Activated naive CD8-positive, alpha-beta T cell treated with anti-CD3 and anti-CD28 coated beads for 36 hours (primary cell): Measurements from ENCODE around the gene TMEM31. TPM values are rescaled to one million over a fixed set of nuclear protein-coding genes. Genes with fewer than 3 reads are reported as not detected.

Experiments
- DNase-seq: peaks from one replicate; pipeline ENCODE4 v3.0.0; 2021
- H3K27ac Mint-ChIP-seq: one replicate; pipeline ENCODE4 v1.8.0; 2022; ENCODE audit warnings: mild to moderate bottlenecking, moderate library complexity, mixed read lengths
- H3K27me3 Mint-ChIP-seq: one replicate; pipeline ENCODE4 v1.8.0; 2022; ENCODE audit warnings: mild to moderate bottlenecking, mixed read lengths
- H3K36me3 Mint-ChIP-seq: one replicate; pipeline ENCODE4 v1.8.0; 2021; ENCODE audit warnings: mild to moderate bottlenecking, mixed read lengths
- H3K4me1 Mint-ChIP-seq: one replicate; pipeline ENCODE4 v1.8.0; 2021; ENCODE audit warnings: mixed read lengths
- H3K4me3 Mint-ChIP-seq: one replicate; pipeline ENCODE4 v1.8.0; 2022; ENCODE audit warnings: mild to moderate bottlenecking, moderate library complexity, mixed read lengths
- H3K9me3 Mint-ChIP-seq: one replicate; pipeline ENCODE4 v1.8.0; 2022; ENCODE audit warnings: mixed read lengths
- total RNA-seq, 2 experiments: library from RNA; stranded (reverse); gene quantifications; one replicate each; pipeline ENCODE4 v1.2.3, GENCODE V29; 2021

Gene TMEM31
- total RNA-seq, 2 experiments from 2014 or later, result not detected

- Mint-ChIP-seq H3K4me1 (no peaks in the 10 kb centered on the region), H3K36me3 (peaks cover 3% of the 10 kb centered on the region), H3K27ac (no peak overlapping the region), H3K4me3 (no peak overlapping the region), H3K27me3 (no peaks in the 10 kb centered on the region), H3K9me3 (no peaks in the 10 kb centered on the region)
- DNase-seq, result no peak
Observed at GRCh38 chrX:103691059-103691458, 19.6 kb upstream of the TMEM31 start.

GRCh38 chrX:103697687-103698086 lies 13.0 kb upstream of the TMEM31 start:
- no peak for DNase-seq
- H3K27ac Mint-ChIP-seq, result no peak overlapping the region
- H3K9me3 Mint-ChIP-seq, result no peaks in the 10 kb centered on the region
- no peaks in the 10 kb centered on the region for H3K27me3 Mint-ChIP-seq
- no peaks in the 10 kb centered on the region for H3K4me1 Mint-ChIP-seq
- no peak overlapping the region for H3K4me3 Mint-ChIP-seq
- no peaks in the 10 kb centered on the region for H3K36me3 Mint-ChIP-seq

GRCh38 chrX:103699243-103699642 lies 11.5 kb upstream of the TMEM31 start:
- Mint-ChIP-seq H3K27ac (peak overlapping the region; percentile 10), H3K27me3 (no peaks in the 10 kb centered on the region), H3K9me3 (no peaks in the 10 kb centered on the region), H3K4me3 (no peak overlapping the region), H3K4me1 (no peaks in the 10 kb centered on the region), H3K36me3 (no peaks in the 10 kb centered on the region)
- no peak for DNase-seq

GRCh38 chrX:103704863-103705262 lies 5.8 kb upstream of the TMEM31 start:
- H3K36me3 Mint-ChIP-seq, result no peaks in the 10 kb centered on the region
- H3K27me3 Mint-ChIP-seq, result no peaks in the 10 kb centered on the region
- no peak overlapping the region for H3K4me3 Mint-ChIP-seq
- H3K4me1 Mint-ChIP-seq, result no peaks in the 10 kb centered on the region
- H3K27ac Mint-ChIP-seq, result no peak overlapping the region
- no peak for DNase-seq
- H3K9me3 Mint-ChIP-seq, result no peaks in the 10 kb centered on the region

GRCh38 chrX:103716962-103717361 lies 6.3 kb downstream of the TMEM31 start:
- Mint-ChIP-seq H3K27me3 (no peaks in the 10 kb centered on the region), H3K27ac (no peak overlapping the region), H3K9me3 (no peaks in the 10 kb centered on the region), H3K4me3 (no peak overlapping the region), H3K36me3 (no peaks in the 10 kb centered on the region), H3K4me1 (no peaks in the 10 kb centered on the region)
- no peak for DNase-seq

- Mint-ChIP-seq H3K36me3 (no peaks in the 10 kb centered on the region), H3K4me1 (no peaks in the 10 kb centered on the region), H3K27me3 (no peaks in the 10 kb centered on the region), H3K9me3 (no peaks in the 10 kb centered on the region), H3K27ac (no peak overlapping the region), H3K4me3 (no peak overlapping the region)
- DNase-seq, result no peak
Observed at GRCh38 chrX:103718120-103718519, 7.4 kb downstream of the TMEM31 start.

- Mint-ChIP-seq H3K27me3 (no peaks in the 10 kb centered on the region), H3K36me3 (no peaks in the 10 kb centered on the region), H3K4me1 (no peaks in the 10 kb centered on the region), H3K4me3 (no peak overlapping the region), H3K27ac (no peak overlapping the region), H3K9me3 (no peaks in the 10 kb centered on the region)
- DNase-seq, result no peak
Observed at GRCh38 chrX:103722505-103722904, 11.8 kb downstream of the TMEM31 start.

GRCh38 chrX:103726477-103726876 lies 15.8 kb downstream of the TMEM31 start:
- H3K9me3 Mint-ChIP-seq, result no peaks in the 10 kb centered on the region

GRCh38 chrX:103727115-103727514 lies 16.4 kb downstream of the TMEM31 start:
- H3K36me3 Mint-ChIP-seq, result no peaks in the 10 kb centered on the region
- H3K27me3 Mint-ChIP-seq, result no peaks in the 10 kb centered on the region
- no peak overlapping the region for H3K4me3 Mint-ChIP-seq
- H3K27ac Mint-ChIP-seq, result no peak overlapping the region
- H3K4me1 Mint-ChIP-seq, result no peaks in the 10 kb centered on the region
- no peak for DNase-seq
- no peaks in the 10 kb centered on the region for H3K9me3 Mint-ChIP-seq

More at GRCh38 chrX:103726477-103726876, 15.8 kb downstream of the TMEM31 start:
- no peaks in the 10 kb centered on the region for H3K4me1 Mint-ChIP-seq
- no peaks in the 10 kb centered on the region for H3K36me3 Mint-ChIP-seq
- H3K27ac Mint-ChIP-seq, result no peak overlapping the region
- H3K4me3 Mint-ChIP-seq, result no peak overlapping the region
- no peak for DNase-seq
- no peaks in the 10 kb centered on the region for H3K27me3 Mint-ChIP-seq

GRCh38 chrX:103729015-103729414 lies 18.3 kb downstream of the TMEM31 start:
- Mint-ChIP-seq H3K36me3 (no peaks in the 10 kb centered on the region), H3K9me3 (no peaks in the 10 kb centered on the region), H3K4me1 (no peaks in the 10 kb centered on the region), H3K27me3 (peaks cover 3% of the 10 kb centered on the region), H3K27ac (no peak overlapping the region), H3K4me3 (no peak overlapping the region)
- no peak for DNase-seq

- no peaks in the 10 kb centered on the region for H3K36me3 Mint-ChIP-seq
- no peak overlapping the region for H3K4me3 Mint-ChIP-seq
- H3K27ac Mint-ChIP-seq, result no peak overlapping the region
Observed at GRCh38 chrX:103730147-103730795, 19.6 kb downstream of the TMEM31 start.

GRCh38 chrX:103730796-103731493 lies 20.2 kb downstream of the TMEM31 start:
- peaks cover 3% of the 10 kb centered on the region for H3K4me1 Mint-ChIP-seq
- no peak overlapping the region for H3K4me3 Mint-ChIP-seq
- no peak for DNase-seq
- no peaks in the 10 kb centered on the region for H3K36me3 Mint-ChIP-seq
- H3K27me3 Mint-ChIP-seq, result peaks cover 3% of the 10 kb centered on the region
- no peaks in the 10 kb centered on the region for H3K9me3 Mint-ChIP-seq
- H3K27ac Mint-ChIP-seq, result no peak overlapping the region

More at GRCh38 chrX:103730147-103730795, 19.6 kb downstream of the TMEM31 start:
- no peaks in the 10 kb centered on the region for H3K9me3 Mint-ChIP-seq
- DNase-seq, result no peak
- H3K4me1 Mint-ChIP-seq, result peaks cover 3% of the 10 kb centered on the region
- peaks cover 3% of the 10 kb centered on the region for H3K27me3 Mint-ChIP-seq

- H3K27me3 Mint-ChIP-seq, result peaks cover 3% of the 10 kb centered on the region
- peaks cover 3% of the 10 kb centered on the region for H3K4me1 Mint-ChIP-seq
- no peaks in the 10 kb centered on the region for H3K36me3 Mint-ChIP-seq
- DNase-seq, result no peak
- no peaks in the 10 kb centered on the region for H3K9me3 Mint-ChIP-seq
- H3K27ac Mint-ChIP-seq, result no peak overlapping the region
- H3K4me3 Mint-ChIP-seq, result no peak overlapping the region
Observed at GRCh38 chrX:103733017-103733416, 22.3 kb downstream of the TMEM31 start.

- peaks cover 3% of the 10 kb centered on the region for H3K4me1 Mint-ChIP-seq
- H3K27me3 Mint-ChIP-seq, result peaks cover 3% of the 10 kb centered on the region
- H3K27ac Mint-ChIP-seq, result no peak overlapping the region
- no peak overlapping the region for H3K4me3 Mint-ChIP-seq
- no peaks in the 10 kb centered on the region for H3K36me3 Mint-ChIP-seq
- DNase-seq, result peak; percentile 1
- no peaks in the 10 kb centered on the region for H3K9me3 Mint-ChIP-seq
Observed at GRCh38 chrX:103734125-103734760, 23.5 kb downstream of the TMEM31 start.

GRCh38 chrX:103737696-103738095 lies 27.0 kb downstream of the TMEM31 start:
- Mint-ChIP-seq H3K27me3 (peaks cover 3% of the 10 kb centered on the region), H3K4me3 (no peak overlapping the region), H3K4me1 (peaks cover 3% of the 10 kb centered on the region), H3K9me3 (no peaks in the 10 kb centered on the region), H3K27ac (no peak overlapping the region), H3K36me3 (no peaks in the 10 kb centered on the region)
- DNase-seq, result no peak
